ENCODE data around the gene MINDY2.
A peak's percentile ranks its signal among the peaks of the same experiment; 100 is the strongest.

The MINDY2 gene, protein sequence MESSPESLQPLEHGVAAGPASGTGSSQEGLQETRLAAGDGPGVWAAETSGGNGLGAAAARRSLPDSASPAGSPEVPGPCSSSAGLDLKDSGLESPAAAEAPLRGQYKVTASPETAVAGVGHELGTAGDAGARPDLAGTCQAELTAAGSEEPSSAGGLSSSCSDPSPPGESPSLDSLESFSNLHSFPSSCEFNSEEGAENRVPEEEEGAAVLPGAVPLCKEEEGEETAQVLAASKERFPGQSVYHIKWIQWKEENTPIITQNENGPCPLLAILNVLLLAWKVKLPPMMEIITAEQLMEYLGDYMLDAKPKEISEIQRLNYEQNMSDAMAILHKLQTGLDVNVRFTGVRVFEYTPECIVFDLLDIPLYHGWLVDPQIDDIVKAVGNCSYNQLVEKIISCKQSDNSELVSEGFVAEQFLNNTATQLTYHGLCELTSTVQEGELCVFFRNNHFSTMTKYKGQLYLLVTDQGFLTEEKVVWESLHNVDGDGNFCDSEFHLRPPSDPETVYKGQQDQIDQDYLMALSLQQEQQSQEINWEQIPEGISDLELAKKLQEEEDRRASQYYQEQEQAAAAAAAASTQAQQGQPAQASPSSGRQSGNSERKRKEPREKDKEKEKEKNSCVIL

DNA sequence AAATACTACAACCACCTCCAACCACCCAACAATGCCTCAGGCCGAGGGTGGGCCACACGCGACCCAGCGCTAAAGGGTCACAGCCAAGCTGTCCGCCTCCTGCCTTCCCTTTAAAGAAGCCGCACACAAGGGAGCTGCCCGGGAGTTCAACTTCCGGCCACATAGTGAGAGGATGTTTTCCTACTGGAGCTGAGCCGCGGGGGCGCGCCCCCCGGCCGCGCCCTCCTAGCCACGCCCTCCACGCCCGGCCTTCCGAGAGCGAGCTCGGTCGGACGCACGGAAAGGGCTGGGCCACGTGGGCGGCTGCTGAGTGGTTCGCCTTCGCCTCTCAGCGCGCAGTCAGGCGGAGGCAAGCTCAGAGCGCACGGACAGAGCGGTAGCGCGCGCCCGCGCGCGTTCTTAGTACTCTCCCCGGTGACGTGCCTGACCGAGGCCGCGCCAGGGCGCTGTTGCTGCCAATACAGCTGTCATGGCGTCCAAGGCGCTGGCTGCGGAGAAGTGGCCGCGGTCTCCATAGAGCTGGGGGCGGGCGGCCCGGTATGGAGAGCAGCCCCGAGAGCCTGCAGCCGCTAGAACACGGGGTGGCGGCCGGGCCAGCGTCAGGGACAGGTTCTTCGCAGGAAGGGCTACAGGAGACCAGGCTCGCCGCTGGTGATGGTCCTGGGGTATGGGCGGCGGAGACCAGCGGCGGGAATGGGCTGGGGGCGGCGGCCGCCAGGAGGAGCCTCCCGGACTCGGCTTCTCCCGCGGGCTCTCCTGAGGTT is at the start of gene MINDY2:
Gene MINDY2, plus strand, starts transcription at position 446 of the 764 bp plus-strand sequence. Its CDS starts 94 bp downstream, at position 540.
- FAIRE-seq (peak; percentile 97), DNase-seq (ENCODE audit: extremely low spot score, insufficient read length, low read depth) (peak; percentile 91)

DNA sequence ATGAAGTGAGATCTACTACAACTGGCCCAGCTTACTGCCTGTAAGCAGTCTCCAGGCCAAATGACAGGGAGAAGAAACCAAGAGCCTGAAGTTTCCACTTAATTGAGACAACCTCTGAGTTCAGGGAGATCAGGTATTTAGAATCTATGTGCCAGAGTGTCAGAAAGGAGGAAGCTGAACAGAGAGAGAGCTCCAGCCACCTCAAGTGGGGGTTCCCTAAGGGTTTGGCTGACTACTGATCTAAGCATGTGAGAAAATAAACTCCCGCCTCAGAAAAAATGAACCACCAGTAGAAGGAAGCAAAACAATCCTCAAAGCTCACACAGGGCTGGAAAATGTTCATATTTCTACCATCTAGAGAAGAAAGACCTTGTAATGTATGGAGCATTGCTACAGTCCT is 46.6 kb upstream of the MINDY2 start:
- FAIRE-seq (peak; percentile 76), DNase-seq (ENCODE audit: extremely low spot score, insufficient read length, low read depth) (peak; percentile 20)

DNA sequence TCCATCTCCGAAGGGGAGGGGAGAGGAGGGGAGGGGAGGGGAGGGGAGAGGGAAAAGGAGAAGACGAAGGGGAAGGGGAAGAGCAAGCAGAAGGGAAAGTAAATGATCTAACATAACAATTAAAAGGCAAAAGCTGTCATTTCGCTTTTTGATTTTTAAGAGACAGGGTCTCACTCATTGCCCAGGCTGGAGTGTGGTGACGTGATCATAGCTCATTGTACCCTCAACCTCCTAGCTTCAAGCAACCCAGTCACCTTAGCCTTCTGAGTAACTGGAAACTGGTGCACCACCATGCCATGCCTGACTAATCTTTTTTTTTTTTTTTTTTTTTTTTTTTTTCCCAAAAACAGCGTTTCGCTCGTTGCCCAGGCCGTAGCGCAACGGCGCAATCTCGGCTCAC is 44.2 kb upstream of the MINDY2 start:
- FAIRE-seq: no peak
- no peak for DNase-seq (ENCODE audit: extremely low spot score, insufficient read length, low read depth)

DNA sequence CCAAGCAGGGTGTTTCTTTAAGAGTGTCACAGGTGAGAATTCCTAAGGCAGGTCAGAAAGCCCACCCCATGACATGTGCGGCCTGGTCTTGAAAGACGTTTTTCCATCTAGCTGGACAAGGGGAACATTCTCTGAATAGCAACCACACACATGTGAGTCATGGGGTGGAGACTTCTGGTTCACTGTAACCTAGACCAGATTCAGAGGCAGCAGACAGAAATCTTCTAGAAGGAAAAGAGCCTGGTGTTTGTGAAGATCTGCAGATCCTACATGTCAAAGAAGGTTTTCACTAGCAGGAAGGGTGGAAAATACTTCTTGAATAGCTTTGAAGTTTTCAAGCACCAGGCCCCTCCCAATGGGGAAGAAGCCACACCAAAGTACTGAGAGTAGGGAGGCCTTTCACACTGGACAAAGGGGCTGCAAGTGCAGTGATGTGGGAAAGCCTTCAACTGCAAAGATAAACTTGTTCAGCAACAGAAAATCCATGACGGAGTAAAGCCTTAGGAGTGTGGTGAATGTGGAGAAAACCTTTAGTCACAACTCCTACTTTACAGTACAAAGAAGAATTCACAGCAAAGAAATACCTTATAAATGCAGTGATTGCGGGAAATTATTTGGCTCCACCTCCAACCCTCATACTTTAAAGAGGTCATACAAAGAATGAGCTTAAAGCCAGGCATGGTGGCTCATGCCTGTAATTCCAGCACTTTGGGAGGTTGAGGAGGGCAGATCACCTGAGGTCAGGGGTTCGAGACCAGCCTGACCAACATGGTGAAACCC is 39.2 kb upstream of the MINDY2 start:
- no peak for DNase-seq (ENCODE audit: extremely low spot score, insufficient read length, low read depth)
- FAIRE-seq: no peak

DNA sequence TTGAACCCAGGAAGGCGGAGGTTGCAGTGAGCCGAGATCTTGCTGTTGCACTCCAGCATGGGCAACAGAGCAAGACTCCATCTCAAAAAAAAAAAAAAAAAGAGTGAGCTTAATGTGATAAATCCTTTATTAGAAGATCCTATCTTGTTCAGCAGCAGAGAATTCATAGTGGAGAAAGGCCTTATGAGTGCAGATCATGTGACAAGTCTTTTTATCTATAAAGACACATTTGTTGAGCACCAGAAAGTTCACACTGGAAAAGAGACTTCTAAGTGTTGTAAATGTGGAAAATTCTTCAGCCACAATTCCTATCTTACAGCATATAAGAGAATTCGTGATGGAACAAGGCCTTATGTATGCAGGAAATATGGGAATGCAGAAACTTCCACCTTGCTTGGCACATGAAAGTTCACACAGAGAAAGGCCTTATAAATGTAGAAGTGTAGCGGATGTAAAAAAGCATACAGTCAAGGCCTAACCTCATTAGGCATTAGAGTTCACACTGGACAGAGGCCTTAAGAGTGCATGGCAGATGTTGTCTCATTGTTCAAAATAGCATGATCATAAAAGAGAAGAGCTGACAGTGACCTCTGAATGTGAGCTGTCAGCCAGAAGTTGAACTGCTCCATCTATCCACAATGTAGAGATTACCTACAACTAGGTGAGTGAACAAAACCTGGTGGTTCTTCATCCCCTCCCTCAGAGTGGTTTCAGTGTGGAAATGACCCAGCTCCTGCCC is 38.3 kb upstream of the MINDY2 start:
- FAIRE-seq (no peak), DNase-seq (ENCODE audit: extremely low spot score, insufficient read length, low read depth) (no peak)

DNA sequence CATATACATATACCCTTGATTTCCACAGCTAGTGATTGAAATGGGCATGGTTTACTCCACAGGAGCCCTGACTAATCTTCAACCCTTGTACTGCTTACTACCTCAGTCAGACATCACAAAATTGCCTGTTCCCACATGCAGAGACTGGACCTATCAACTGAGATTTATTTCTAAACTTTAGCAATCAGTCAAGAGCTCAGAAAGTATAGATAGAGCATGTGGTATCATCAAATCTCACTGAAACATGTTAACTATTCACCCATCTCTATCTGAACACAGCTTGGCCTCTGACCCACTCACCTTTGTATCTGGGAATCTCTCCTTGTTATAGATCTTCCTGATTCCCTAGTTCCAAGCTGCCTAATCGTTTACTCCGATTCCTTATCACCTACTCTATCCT is 36.2 kb upstream of the MINDY2 start:
- DNase-seq (ENCODE audit: extremely low spot score, insufficient read length, low read depth): no peak
- no peak for FAIRE-seq

DNA sequence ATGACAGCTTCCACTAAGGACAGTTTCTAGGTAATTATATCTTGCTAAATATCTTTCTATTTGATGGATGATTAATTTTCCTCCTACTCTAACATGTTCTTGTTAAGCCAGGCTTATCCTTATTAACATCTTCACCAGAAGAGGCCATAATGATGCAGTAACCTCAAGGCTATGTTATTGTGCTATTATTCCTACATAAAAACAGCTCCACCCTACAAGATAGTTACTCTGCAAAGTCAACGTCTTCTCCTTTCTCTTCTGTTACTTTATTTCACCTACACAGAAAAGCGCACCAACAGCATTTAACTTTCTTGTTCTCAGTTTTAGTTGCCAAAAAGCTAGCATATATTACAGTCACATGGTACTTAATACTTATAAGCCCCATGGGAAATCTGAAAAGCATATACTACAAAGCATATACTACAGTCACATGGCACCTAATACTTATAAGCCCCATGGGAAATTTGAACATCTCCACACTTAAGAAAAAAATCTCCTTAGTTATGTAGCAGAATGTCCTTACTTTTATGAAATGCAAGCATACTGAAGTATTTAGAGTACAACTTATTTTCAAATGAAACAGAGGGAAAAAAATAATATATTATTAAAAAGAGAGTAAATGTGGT is 35.0 kb upstream of the MINDY2 start:
- FAIRE-seq: no peak
- no peak for DNase-seq (ENCODE audit: extremely low spot score, insufficient read length, low read depth)

DNA sequence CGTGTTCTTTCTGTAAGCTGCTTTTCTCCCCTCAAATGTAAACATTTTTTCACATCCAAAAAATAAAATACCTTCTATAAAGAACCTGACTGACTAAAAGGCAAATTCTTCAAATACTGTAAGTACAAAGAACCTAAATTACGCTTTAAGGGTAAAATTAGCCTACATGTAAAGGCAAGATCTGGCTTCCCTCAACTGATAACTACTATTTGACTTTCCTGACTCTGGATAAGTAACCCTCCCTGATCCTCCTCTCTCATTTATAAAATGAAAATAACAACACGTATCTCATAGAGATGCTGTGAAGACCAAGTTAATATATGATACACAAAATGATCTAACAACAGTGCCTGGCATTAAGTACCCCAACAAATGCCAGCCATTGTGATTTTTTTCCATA is 33.8 kb upstream of the MINDY2 start:
- DNase-seq (ENCODE audit: extremely low spot score, insufficient read length, low read depth): no peak
- FAIRE-seq: no peak

DNA sequence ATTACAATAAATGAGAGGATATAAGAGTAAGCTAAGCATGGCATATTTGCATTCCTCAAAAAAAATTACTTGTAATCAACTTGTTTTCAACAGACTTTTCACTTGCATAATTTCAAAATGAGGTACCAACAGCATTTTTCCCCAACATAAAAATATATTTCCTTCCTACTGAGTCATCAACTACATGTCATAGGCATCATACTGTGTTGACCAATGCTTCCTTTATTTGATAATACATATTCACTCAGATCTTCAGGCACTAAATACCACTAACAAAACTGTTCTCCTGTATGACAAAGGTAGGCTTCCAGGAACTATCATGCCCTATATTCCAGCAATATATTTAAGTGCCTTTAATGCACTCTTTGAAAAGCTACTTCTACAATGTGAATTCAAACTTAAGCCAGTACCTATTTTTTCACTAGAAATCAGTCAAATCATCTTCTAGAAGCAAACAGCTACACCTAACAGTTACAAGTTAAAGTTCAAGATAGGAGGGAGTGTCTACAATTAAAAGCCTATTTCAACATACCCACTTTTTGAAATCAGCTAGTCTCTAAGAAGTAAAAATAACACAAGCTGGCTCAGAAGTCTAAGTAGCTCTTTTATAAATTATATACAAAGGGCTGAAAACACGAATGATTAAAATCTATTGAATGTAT is 32.9 kb upstream of the MINDY2 start:
- DNase-seq (ENCODE audit: extremely low spot score, insufficient read length, low read depth) (no peak), FAIRE-seq (no peak)

DNA sequence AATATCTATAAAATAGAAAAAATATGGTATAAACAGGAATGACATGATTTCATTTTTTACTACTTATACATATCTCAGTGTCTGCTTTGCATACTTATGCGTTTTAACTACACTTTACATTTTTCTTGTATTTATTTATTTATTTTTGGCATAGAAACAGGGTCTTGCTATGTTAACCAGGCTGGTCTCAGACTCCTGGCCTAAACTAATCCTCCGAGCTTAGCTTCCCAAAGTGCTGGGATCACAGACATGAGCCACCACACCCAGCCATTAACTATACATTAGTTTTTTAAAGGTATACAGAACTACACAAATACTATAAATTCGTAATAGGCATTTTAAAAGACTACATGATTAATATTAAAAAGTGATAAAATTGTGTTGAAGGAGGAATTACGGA is 30.7 kb upstream of the MINDY2 start:
- DNase-seq (ENCODE audit: extremely low spot score, insufficient read length, low read depth) (no peak), FAIRE-seq (no peak)

DNA sequence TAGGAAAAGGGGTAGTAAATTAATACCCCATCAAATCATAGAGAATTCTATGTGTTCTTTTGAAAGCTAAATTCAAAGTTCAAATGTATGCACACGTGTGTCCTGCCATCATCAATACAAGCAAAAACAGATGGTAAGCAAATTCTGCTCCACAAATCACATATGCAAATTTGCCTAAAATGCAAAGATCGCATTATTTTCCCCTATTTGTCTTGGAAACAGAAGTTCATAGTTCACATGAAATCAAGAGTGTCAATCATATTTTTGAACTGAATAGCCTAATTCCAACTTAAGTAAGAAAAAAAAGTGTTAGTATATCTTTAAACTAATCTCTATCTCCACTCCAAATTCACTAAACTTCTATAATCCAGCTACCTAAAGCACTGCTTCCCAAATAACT is 30.1 kb upstream of the MINDY2 start:
- FAIRE-seq (no peak), DNase-seq (ENCODE audit: extremely low spot score, insufficient read length, low read depth) (no peak)

DNA sequence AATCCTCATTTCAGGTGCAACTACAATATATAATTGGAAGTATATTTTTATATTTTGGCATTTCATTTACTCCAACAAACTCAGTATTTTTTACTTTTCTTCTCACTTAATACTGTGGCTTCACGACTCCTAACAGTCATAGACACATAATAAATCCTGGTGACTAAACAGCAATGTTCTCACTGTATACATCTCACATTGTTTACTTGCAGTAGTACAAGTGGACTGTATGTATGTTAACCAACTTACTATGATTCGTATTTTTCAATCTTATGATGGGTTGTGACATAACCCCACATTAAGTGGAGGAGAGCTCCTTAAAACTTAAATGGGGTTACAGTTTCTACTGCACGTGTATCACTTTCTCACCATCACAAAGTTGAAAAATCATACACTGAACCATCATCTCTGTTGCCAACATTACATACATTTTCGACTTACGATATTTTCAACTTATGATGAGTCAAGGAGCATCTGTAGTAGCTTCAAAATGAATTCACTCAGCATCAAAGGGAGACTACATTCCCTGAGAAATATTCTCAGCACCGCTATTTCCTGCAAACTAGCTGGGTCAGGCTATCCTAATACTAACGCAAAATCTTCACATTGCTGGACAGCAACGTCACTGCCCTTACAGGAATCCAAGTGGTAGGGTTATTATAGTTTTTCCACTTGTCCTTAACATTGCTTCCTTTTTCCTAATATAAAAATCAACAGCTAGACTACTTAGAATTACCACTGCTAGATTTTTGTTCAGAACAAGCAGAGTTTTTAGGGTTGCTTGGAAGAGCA is 28.9 kb upstream of the MINDY2 start:
- DNase-seq (ENCODE audit: extremely low spot score, insufficient read length, low read depth): no peak
- no peak for FAIRE-seq

DNA sequence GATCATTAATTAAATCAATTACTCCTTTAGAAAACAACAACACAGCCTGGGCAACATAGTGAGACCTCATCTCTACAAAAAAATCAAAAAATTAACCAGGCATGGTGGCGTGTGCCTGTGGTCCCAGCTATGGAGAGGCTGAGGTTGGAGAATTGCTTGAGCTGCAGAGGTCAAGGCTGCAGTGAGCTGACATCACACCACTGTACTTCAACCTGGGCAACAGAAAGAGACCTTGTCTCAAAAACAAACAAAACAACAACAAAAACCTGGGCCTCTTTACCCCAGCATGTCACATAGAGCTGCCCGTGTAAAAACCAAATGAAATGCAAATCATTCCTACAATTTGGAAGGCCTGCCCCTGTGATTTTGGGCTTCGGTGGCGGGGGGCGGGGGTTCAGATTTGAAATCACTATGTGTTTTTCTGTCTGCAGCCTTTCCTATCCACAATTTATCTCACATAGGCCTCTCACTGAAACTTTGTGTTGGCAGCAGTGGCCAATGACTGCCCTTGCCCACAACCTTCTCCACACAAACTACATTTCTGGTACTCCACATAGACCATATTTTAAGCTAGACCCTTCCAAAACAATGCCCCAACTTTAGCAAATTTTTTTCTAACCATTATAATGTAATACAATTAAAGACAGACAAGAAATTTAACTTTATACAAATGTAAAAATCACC is 28.1 kb upstream of the MINDY2 start:
- DNase-seq (ENCODE audit: extremely low spot score, insufficient read length, low read depth) (no peak), FAIRE-seq (no peak)

DNA sequence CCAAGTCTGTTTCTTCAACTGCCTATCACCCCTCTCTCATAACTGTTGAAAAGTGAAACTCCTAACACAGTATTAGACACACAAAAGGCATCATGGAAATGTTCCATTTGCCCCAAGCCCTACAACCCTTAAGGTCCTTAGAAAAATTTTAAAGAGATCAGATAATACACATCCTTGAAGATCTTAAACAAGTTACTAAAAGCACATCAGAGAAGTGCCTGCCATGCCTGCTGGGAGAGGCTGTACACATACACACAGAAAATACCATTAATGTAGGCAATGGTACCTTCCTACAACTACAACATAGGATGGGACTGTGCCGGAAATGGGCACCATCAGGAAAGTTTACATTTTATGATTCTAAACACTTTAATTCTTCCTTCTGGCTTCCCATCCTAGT is 24.9 kb upstream of the MINDY2 start:
- FAIRE-seq: no peak
- DNase-seq (ENCODE audit: extremely low spot score, insufficient read length, low read depth): no peak

DNA sequence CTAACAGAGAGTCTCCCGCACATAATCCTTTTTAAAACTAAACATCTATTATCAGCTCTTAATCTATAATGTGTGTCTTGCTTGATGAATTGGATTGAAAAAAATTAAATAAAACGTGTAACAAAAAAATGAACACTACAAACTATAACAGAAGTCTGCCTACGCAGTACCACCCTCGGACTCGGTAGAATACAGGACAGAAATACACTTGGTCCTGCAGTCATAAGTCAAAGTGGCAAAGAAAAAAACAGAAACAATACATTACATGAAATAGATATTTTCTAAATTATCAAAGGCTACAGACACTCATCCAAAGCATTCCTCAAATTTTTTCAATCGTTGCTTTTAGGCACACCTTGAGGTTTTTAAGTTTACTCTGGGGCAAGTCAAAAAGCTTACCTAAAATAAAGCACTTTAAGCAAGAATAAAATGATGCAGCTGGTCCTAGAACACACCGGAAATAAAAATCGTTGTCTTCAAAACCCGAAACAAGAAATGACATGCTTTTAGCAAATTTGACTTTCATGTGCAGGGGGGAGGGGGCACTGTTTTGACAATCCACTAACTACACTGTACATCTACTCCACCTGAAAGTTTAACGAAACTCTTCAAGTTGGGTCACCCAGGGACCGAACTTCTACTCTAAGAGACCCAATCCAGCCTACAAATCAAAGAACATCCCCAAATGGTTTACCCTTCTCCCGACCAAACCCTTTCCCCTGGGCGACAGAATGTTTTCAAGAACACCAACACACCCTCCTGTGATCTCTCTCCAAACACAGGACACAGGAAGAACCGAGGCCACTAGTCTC is 22.9 kb upstream of the MINDY2 start:
- FAIRE-seq (peak; percentile 76), DNase-seq (ENCODE audit: extremely low spot score, insufficient read length, low read depth) (no peak)

DNA sequence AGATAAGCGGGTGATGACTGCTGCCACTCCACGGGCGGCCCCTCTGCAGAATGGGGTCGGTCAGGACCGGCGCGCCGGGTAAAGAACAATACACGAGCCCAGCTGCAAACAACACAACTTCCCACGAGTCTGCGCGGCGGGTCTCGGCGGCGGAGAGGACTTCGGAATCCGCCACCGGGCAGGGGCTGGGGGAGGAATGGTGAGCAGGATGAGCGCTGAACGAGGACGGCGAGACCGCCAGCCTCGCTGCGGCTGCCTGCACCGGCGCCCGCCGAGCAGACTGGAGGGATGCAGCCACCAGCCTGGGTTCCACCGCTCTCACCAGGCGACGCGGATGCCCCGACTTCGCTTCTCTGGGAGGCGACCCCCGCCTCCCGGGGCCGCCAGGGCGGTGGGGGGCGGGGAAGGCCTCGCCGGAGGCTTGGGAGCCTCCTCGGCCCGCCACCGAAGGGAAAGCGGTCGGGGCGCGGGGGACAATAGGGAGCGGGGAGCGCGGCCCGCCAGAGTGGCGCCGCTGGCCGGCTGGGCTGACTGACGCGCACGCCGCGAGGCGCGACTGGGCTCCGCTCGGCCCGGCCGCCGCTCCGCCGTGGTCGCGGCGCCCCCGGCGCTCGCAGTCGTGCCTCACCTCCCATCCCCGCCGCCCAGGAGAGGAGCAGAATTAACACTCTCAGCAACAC is 22.1 kb upstream of the MINDY2 start:
- FAIRE-seq: no peak
- peak; percentile 8 for DNase-seq (ENCODE audit: extremely low spot score, insufficient read length, low read depth)

All from GM18507 (cell line).